Right lobe of liver (tissue), 6 donors: ENCODE results near the gene SLC25A26. TPM values are rescaled to one million over a fixed set of nuclear protein-coding genes. Genes with fewer than 3 reads are reported as not detected.

ENCODE experiments used
- ATAC-seq, 4 donors: fragments of 200-7000 bp; cut with Tn5 transposase; one replicate each; pipeline ENCODE4 v1.9.1; 2020; ENCODE audit warnings: mild to moderate bottlenecking in 4 of 4, moderate library complexity in 4 of 4
- DNase-seq, 3 donors: peaks; one replicate each; pipeline ENCODE4 v3.0.0-alpha.2; 2020
- H3K27ac ChIP-seq, 3 donors: fragments of 200-600 bp; one replicate each; pipeline ENCODE4 v1.8.0; 2022
- H3K27me3 ChIP-seq, 2 donors: fragments of 200-600 bp; one replicate each; pipeline ENCODE4 v1.8.0; 2022
- H3K36me3 ChIP-seq, 4 donors: fragments of 200-600 bp; sonication (generic) in 1 of 4; one replicate each; pipeline versions ENCODE4 v1.5.1 to v1.8.0; 2017 to 2022; ENCODE audit warnings: control low read depth in 1 of 4
- H3K4me1 ChIP-seq, 4 donors: fragments of 200-600 bp; sonication (generic) in 1 of 4; one replicate each; pipeline versions ENCODE4 v1.5.1 to v1.8.0; 2017 to 2022; ENCODE audit warnings: control low read depth in 1 of 4
- H3K4me3 ChIP-seq, 3 donors: fragments of 200-600 bp; one replicate each; pipeline ENCODE4 v1.8.0; 2022
- H3K9me3 ChIP-seq, 4 donors: fragments of 200-600 bp; sonication (generic) in 1 of 4; one replicate each; pipeline versions ENCODE4 v1.5.1 to v1.8.0; 2017 to 2022; ENCODE audit warnings: control low read depth in 1 of 4
- POLR2A ChIP-seq: fragments of 450-650 bp; IDR thresholded peaks from one replicate; pipeline ENCODE4 v1.6.1; 2017; ENCODE audit warnings: antibody characterized with exemption, mild to moderate bottlenecking
- WGBS: methylation state at CpG from one replicate; pipeline ENCODE4 v1.1.6; 2018; ENCODE audit warnings: low coverage, low lambda C conversion rate; ENCODE audit not compliant: insufficient coverage; ENCODE audit errors: missing lambda C conversion rate; 5-methylcytosine and 5-hydroxymethylcytosine counted together
- intact Hi-C, 2 donors: fragments of 100-400 bp; cut with DNase I; formaldehyde crosslinking; loops; one replicate each; pipeline versions ENCODE4 v1.11.2 to v1.14.1; 2022
- total RNA-seq, 6 experiments: library from RNA; depleted of rRNA in 2 of 6; stranded (reverse); fragments of >200 nt in 2 of 6; fragmentation: NEBNext Ultra II Directional in 3 of 6; extraction: Animal tissue kit (Norgen Biotek cat#: 25700) in 3 of 6; gene quantifications; one replicate each; pipeline versions ENCODE4 v1.1.0 to v1.2.4, GENCODE V29; 2016 to 2023
- TF ChIP-seq, protein P1 (sequence below), 4 donors: fragments of 200-600 bp in 3 of 4; fragments of 450-650 bp in 1 of 4; IDR thresholded peaks; one replicate each; pipeline versions ENCODE4 v1.5.1 to v1.8.0; 2016 to 2022; ENCODE audit warnings: antibody characterized with exemption in 4 of 4, mild to moderate bottlenecking in 2 of 4
- donor health status: DM: no; HTN: yes; CAD: no.
- donor health status: DM: no; HTN: no; CAD: no.
- donor health status: DM: no; HTN: no; CAD: no.
- donor health status: DM: no; HTN: yes; CAD: no.
- donor health status: DM: no; HTN: yes; CAD: no.

The SLC25A26 gene
- total RNA-seq, 6 experiments from 2014 or later = 11.2 to 17.4 (median 12.8) TPM

DNA sequence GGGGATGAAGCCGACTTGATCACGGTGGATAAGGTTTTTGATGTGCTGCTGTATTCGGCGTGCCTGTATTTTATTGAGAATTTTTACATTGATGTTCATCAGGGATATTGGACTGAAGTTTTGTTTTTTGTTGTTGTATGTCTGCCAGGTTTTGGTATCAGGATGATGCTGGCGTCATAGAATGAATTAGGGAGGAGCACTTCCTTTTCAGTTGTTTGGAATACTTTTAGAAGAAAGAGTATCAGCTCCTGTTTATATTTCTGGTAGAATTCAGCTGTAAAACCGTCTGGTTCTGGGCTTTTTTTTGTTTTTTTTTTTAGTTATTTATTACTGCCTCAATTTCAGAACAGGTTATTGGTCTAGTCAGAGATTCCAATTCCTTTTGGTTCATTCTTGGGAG lies 93.7 kb downstream of the SLC25A26 start:
- TF ChIP-seq POLR2A = no peak
- TF ChIP-seq, protein P1, sequence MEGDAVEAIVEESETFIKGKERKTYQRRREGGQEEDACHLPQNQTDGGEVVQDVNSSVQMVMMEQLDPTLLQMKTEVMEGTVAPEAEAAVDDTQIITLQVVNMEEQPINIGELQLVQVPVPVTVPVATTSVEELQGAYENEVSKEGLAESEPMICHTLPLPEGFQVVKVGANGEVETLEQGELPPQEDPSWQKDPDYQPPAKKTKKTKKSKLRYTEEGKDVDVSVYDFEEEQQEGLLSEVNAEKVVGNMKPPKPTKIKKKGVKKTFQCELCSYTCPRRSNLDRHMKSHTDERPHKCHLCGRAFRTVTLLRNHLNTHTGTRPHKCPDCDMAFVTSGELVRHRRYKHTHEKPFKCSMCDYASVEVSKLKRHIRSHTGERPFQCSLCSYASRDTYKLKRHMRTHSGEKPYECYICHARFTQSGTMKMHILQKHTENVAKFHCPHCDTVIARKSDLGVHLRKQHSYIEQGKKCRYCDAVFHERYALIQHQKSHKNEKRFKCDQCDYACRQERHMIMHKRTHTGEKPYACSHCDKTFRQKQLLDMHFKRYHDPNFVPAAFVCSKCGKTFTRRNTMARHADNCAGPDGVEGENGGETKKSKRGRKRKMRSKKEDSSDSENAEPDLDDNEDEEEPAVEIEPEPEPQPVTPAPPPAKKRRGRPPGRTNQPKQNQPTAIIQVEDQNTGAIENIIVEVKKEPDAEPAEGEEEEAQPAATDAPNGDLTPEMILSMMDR (IDR thresholded peaks at IDR 0.05) = no peak
- Histone ChIP-seq H3K36me3 (no peaks in the 10 kb centered on the region), H3K4me3 (no peak overlapping the region), H3K4me1 (no peaks in the 10 kb centered on the region), H3K27ac (no peak overlapping the region), H3K27me3 (no peaks in the 10 kb centered on the region), H3K9me3 (no peaks in the 10 kb centered on the region)
- intact Hi-C loops = no loop called here
- ATAC-seq (no peak), DNase-seq (no peak)
- 74% methylated on average over 6 of the region's 6 CpGs for WGBS

DNA sequence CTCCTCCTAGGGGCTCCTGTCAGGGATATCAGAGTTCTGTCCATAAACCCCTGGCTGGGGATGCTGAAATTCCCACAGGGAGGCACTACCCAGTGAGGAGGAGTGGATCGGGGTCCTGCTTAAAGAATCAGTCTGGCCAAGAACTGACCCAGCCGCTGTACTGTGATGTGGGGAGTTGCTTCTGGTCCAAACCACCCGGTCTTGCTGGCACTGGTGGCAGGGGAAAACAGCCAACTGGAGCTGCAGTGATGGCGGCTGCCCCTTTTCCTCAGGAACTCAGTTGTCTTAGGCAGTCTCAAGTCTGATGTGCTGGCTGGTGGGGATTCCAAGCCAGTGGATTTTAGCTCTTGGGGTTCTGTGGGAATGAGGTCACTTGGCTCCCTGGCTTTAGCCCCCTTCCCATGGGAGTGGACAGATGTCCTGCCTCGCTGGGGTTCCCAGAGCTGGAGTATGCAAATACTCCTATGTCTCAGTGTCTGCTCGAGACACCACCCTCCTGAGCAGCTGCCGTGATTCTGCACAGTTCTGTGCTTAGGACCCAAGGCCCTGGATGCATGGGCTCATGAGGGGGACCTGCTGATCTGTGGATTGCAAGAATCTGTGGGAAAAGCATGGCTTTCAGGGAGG lies 97.1 kb downstream of the SLC25A26 start:
- TF ChIP-seq, protein P1 (IDR thresholded peaks at IDR 0.05) = no peak
- TF ChIP-seq POLR2A = no peak
- no peaks in the 10 kb centered on the region for H3K9me3 ChIP-seq
- DNase-seq (no peak), ATAC-seq (no peak)
- H3K4me1 ChIP-seq = no peaks in the 10 kb centered on the region
- H3K27ac ChIP-seq = no peak overlapping the region
- WGBS = no CpG with 5 or more reads among the region's 7 CpGs
- H3K27me3 ChIP-seq = no peaks in the 10 kb centered on the region
- H3K4me3 ChIP-seq = no peak overlapping the region
- intact Hi-C loops = no loop called here
- H3K36me3 ChIP-seq = no peaks in the 10 kb centered on the region

DNA sequence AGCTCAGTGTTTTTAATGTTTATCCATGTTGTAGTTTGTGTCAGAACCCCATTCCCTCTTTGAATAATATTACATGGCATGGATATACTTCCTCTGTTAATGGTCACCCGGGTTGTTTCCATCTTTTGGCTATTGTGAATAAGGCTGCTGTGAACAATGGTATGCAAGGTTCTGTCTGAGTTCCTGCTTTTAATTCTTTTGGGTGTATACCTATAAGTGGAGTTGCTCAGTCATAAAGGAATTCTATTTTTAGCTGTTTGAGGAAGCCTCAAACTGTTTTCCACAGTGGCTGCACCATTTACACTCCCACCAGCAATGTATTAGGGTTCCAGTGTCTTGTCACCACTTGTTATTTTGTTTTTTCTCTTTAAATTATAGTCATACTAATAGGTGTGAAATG lies 99.6 kb downstream of the SLC25A26 start:
- no peaks in the 10 kb centered on the region for H3K27me3 ChIP-seq
- DNase-seq = no peak
- H3K36me3 ChIP-seq = no peaks in the 10 kb centered on the region
- H3K9me3 ChIP-seq = no peaks in the 10 kb centered on the region
- no peak for TF ChIP-seq POLR2A
- TF ChIP-seq, protein P1 (IDR thresholded peaks at IDR 0.05) = no peak
- intact Hi-C loops = no loop called here
- 83% methylated on average over 1 of the region's 1 CpG for WGBS
- no peak overlapping the region for H3K27ac ChIP-seq
- no peak for ATAC-seq
- H3K4me1 ChIP-seq = no peaks in the 10 kb centered on the region
- no peak overlapping the region for H3K4me3 ChIP-seq

DNA sequence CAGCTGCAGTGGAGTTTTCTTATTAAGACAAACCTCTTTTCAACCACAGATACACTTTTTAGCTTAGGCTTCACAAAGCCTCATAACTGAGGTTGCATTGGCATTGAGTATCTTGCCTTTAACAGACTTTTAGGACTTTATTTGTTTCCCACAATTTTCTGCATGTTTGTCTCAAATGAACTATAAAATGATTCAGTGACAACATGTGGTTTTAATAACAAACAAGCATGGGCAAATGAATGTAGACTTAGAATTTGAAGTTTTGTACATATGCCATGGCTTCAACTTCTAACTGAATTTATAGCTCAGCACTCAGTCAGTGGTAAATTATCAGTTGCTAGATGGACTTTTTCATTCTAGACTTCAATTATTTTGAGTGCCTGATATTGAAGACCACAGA lies 101.6 kb downstream of the SLC25A26 start:
- Histone ChIP-seq H3K27me3 (no peaks in the 10 kb centered on the region), H3K9me3 (no peaks in the 10 kb centered on the region), H3K4me1 (no peaks in the 10 kb centered on the region), H3K4me3 (no peak overlapping the region), H3K27ac (no peak overlapping the region), H3K36me3 (no peaks in the 10 kb centered on the region)
- intact Hi-C loops = no loop called here
- TF ChIP-seq, protein P1 (IDR thresholded peaks at IDR 0.05) = no peak
- no peak for TF ChIP-seq POLR2A
- no peak for ATAC-seq
- DNase-seq = no peak

DNA sequence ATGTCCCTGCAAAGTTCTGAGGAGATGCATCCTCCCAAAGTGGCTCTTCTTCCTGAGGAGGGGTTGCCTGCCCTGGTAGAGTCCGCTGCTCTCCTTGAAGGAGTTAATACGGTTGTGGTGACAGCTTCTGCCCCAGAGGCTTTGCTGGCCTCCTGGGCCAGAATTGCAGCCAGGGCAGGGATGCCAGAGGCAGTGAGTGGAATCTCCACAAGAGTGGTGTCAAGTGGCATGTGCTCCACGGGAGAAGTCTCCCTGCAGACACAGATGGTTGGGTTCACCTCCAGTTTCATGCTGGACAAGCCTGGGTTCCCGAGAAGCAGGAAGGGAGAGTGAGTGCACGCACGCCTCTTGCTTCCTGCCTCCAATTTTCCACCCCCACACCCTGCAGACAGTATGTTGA lies 105.5 kb downstream of the SLC25A26 start:
- Histone ChIP-seq H3K4me3 (no peak overlapping the region), H3K27ac (no peak overlapping the region), H3K4me1 (no peaks in the 10 kb centered on the region), H3K9me3 (no peaks in the 10 kb centered on the region), H3K27me3 (no peaks in the 10 kb centered on the region), H3K36me3 (no peaks in the 10 kb centered on the region)
- TF ChIP-seq, protein P1 (IDR thresholded peaks at IDR 0.05) = no peak
- no peak for TF ChIP-seq POLR2A
- intact Hi-C loops = no loop called here
- ATAC-seq = no peak
- 88% methylated on average over 3 of the region's 6 CpGs for WGBS
- DNase-seq = no peak
